RWPE1 (cell line): ENCODE data around the gene RNF130.
"Not testable (repeated sequence)": the region's sequence is repeated elsewhere in the genome, so short reads cannot be mapped to it uniquely, and the experiment has no call there.

Source experiments
- CTCF ChIA-PET: fragments of 350-600 bp; sonication (Branson Sonifier 250); formaldehyde crosslinking; extraction: SDS; loops from one replicate; lab custom pipeline; 2021; lab: Yijun Ruan, JAX
- POLR2A ChIA-PET: fragments of 400-600 bp; formaldehyde crosslinking; extraction: SDS; loops from one replicate; lab custom pipeline; 2020; ENCODE audit warnings: antibody characterized with exemption; ENCODE audit not compliant: low non-redundant PET; lab: Yijun Ruan, JAX
- DNase-seq: peaks from one replicate; pipeline ENCODE4 v3.0.0; 2012; ENCODE audit warnings: low spot score
- H3K27ac ChIP-seq: fragments of 450-650 bp; 2 replicates; pipeline ENCODE4 v1.5.1; 2017
- CTCF ChIP-seq: fragments of 450-650 bp; conservative IDR thresholded peaks from 2 replicates; pipeline ENCODE4 v1.5.1; 2017; ENCODE audit warnings: low read depth, mild to moderate bottlenecking

The RNF130 gene

GRCh38 chr5:179960204-179960831 lies 111.2 kb downstream of the RNF130 start:
- TF ChIP-seq CTCF: no peak
- no peak for DNase-seq
- ChIA-PET POLR2A (no interaction called here), CTCF (interaction anchor here (0.9 kb wide), 1 partner anchor 11 kb away, joined by 3 read pairs; no protein-coding TSS in a partner anchor)
- H3K27ac ChIP-seq: no peak overlapping the region

- ChIA-PET CTCF (interaction anchor here (0.9 kb wide), 1 partner anchor 12 kb away, joined by 3 read pairs; no protein-coding TSS in a partner anchor), POLR2A (no interaction called here)
- no peak for DNase-seq
- TF ChIP-seq CTCF: no peak
- H3K27ac ChIP-seq: no peak overlapping the region
Measured at GRCh38 chr5:179959641-179960040, 111.9 kb downstream of the RNF130 start.

- H3K27ac ChIP-seq, CTCF ChIA-PET, DNase-seq, POLR2A ChIA-PET: not testable (repeated sequence)
Measured at GRCh38 chr5:179959118-179959517, 112.4 kb downstream of the RNF130 start.

- ChIA-PET POLR2A (no interaction called here), CTCF (no interaction called here)
- H3K27ac ChIP-seq: no peak overlapping the region
- TF ChIP-seq CTCF: no peak
- DNase-seq: no peak
Measured at GRCh38 chr5:179955630-179956029, 115.9 kb downstream of the RNF130 start.

- H3K27ac ChIP-seq: no peak overlapping the region
- ChIA-PET CTCF (no interaction called here), POLR2A (no interaction called here)
- no peak for DNase-seq
- no peak for TF ChIP-seq CTCF
Measured at GRCh38 chr5:179955062-179955461, 116.5 kb downstream of the RNF130 start.

GRCh38 chr5:179954434-179954833 lies 117.1 kb downstream of the RNF130 start:
- ChIA-PET POLR2A (no interaction called here), CTCF (no interaction called here)
- no peak for DNase-seq
- no peak overlapping the region for H3K27ac ChIP-seq
- no peak for TF ChIP-seq CTCF

- ChIA-PET POLR2A (no interaction called here), CTCF (no interaction called here)
- no peak for TF ChIP-seq CTCF
- no peak for DNase-seq
- H3K27ac ChIP-seq: no peak overlapping the region
Measured at GRCh38 chr5:179953987-179954386, 117.6 kb downstream of the RNF130 start.
